Peyer's patch (tissue), 4 donors: Measurements from ENCODE around the gene CX3CL1. TPM values are rescaled to one million over a fixed set of nuclear protein-coding genes. Genes with fewer than 3 reads are reported as not detected.

Experiments
- DNase-seq, 3 donors: peaks; one replicate each; pipeline ENCODE4 v3.0.0-alpha.2; 2017 to 2019
- H3K27ac ChIP-seq, 4 donors: fragments of 200-600 bp; sonication (generic); one replicate each; pipeline ENCODE4 v1.5.1; 2016 to 2019
- H3K27me3 ChIP-seq, 2 donors: fragments of 200-600 bp; sonication (generic); one replicate each; pipeline ENCODE4 v1.5.1; 2019
- H3K36me3 ChIP-seq, 3 donors: fragments of 200-600 bp; sonication (generic); one replicate each; pipeline ENCODE4 v1.5.1; 2016 to 2019
- H3K4me1 ChIP-seq, 4 donors: fragments of 200-600 bp; sonication (generic); one replicate each; pipeline ENCODE4 v1.5.1; 2016 to 2019
- H3K4me3 ChIP-seq, 4 donors: fragments of 200-600 bp; sonication (generic); 1 replicate in 3 of 4; 2 replicates in 1 of 4; pipeline ENCODE4 v1.5.1; 2016 to 2019; ENCODE audit warnings: mild to moderate bottlenecking in 1 of 4
- H3K9me3 ChIP-seq, 4 donors: fragments of 200-600 bp; sonication (generic); one replicate each; pipeline ENCODE4 v1.5.1; 2016 to 2019; ENCODE audit warnings: mild to moderate bottlenecking in 1 of 4
- POLR2A ChIP-seq, 2 donors: fragments of 450-650 bp; IDR thresholded peaks; one replicate each; pipeline ENCODE4 v1.5.1; 2017; ENCODE audit warnings: antibody characterized with exemption in 2 of 2, mild to moderate bottlenecking in 2 of 2, moderate library complexity in 2 of 2
- total RNA-seq, 4 donors: library from RNA; depleted of rRNA; stranded (reverse); fragments of >200 nt; gene quantifications; one replicate each; pipeline ENCODE4 v1.1.0, GENCODE V29; 2016
- TF ChIP-seq, protein P1 (sequence below), 6 experiments: fragments of 450-650 bp in 4 of 6; fragments of 200-600 bp in 2 of 6; sonication (generic) in 1 of 6; IDR thresholded peaks; one replicate each; pipeline ENCODE4 v1.5.1; 2017 to 2019; ENCODE audit warnings: antibody characterized with exemption in 6 of 6, mild to moderate bottlenecking in 3 of 6, moderate library complexity in 1 of 6

The CX3CL1 gene
- total RNA-seq, 4 donors from 2014 or later = 1.7 to 2.3 (median 2.1) TPM

GRCh38 chr16:57401943-57402640 is 29.8 kb downstream of the CX3CL1 start:
- H3K4me1 ChIP-seq = no peaks in the 10 kb centered on the region

DNA sequence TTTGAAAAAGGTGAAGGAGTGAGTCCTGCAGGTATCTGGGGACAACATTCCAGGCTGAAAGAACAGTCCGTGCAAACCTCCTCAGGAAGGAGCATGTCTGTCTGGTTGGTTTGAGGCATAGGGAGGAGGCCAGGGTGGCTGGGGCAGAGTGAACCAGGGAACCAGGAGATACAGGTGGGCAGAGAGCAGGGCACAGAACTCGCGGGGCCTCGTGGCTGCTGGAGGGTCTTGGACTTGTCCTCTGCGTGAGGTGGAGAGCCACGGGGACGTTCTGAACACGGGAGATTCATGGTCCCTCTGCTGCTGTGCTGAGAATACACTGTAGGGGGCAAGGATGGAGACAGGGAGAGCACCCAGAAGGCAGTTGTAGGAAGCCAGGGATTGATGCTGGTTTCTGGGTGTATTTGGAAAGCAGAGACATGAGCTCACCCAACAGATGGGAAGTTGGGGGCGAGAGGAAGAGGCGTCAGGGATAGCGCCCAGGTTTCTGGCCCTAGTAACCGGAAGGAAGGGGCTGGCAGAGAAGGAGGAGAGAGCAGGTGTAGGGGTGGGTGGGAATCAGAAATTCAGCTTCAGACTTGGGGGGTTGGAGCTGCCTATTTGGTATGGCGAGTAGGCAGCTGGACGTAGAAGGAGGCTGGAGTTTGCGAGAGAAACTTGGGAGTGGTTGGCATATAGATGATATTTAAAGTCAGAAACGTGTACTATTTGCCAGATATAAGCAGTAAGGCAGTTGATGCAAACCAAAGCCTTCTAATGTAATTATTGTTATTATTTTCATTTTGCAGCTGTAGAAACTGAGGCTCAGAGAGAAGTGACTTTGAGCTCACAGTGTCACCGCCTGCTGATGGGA is 31.9 kb downstream of the CX3CL1 start, which contains the start of gene CCL17:
Gene CCL17, plus strand, starts transcription at position 803 of the 853 bp plus-strand sequence. CDS start 9,166 bp downstream, outside the sequence.
- Histone ChIP-seq H3K36me3 (no peaks in the 10 kb centered on the region), H3K27ac (no peak within 1 kb of the TSS), H3K4me3 (no peak within 1 kb of the TSS), H3K27me3 (no peaks in the 10 kb centered on the region), H3K4me1 (no peaks in the 10 kb centered on the region), H3K9me3 (no peaks in the 10 kb centered on the region)
- TF ChIP-seq POLR2A (IDR thresholded peaks at IDR 0.05) = no peak
- TF ChIP-seq, protein P1, sequence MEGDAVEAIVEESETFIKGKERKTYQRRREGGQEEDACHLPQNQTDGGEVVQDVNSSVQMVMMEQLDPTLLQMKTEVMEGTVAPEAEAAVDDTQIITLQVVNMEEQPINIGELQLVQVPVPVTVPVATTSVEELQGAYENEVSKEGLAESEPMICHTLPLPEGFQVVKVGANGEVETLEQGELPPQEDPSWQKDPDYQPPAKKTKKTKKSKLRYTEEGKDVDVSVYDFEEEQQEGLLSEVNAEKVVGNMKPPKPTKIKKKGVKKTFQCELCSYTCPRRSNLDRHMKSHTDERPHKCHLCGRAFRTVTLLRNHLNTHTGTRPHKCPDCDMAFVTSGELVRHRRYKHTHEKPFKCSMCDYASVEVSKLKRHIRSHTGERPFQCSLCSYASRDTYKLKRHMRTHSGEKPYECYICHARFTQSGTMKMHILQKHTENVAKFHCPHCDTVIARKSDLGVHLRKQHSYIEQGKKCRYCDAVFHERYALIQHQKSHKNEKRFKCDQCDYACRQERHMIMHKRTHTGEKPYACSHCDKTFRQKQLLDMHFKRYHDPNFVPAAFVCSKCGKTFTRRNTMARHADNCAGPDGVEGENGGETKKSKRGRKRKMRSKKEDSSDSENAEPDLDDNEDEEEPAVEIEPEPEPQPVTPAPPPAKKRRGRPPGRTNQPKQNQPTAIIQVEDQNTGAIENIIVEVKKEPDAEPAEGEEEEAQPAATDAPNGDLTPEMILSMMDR (IDR thresholded peaks at IDR 0.05) = no peak
- no peak for DNase-seq

More at GRCh38 chr16:57401943-57402640, 29.8 kb downstream of the CX3CL1 start:
- Histone ChIP-seq H3K9me3 (no peaks in the 10 kb centered on the region), H3K4me3 (no peak overlapping the region), H3K27me3 (no peaks in the 10 kb centered on the region), H3K36me3 (no peaks in the 10 kb centered on the region), H3K27ac (no peak overlapping the region)
- no peak for TF ChIP-seq POLR2A (IDR thresholded peaks at IDR 0.05)
- TF ChIP-seq, protein P1 (IDR thresholded peaks at IDR 0.05) = no peak
- DNase-seq = no peak

DNA sequence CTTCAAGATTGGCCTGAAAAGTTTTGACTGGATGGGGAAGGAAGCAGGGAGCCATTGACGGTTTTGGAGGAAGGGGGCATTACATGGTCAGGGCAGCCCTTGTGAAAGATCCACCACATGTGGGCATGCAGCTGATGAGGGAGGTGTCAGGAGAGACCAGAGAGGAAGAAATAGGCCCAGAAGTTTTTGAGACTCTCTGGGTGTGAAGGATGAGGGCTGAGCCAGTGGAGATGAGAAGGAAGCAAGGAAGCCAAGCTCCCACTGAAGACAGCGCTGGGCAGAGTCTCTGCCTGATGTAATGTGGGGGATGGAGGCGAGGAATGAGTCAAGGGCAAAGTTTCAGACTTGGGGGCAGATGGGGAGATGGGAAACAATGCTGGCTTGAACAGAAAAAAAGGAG is 32.8 kb downstream of the CX3CL1 start:
- no peak for DNase-seq
- no peaks in the 10 kb centered on the region for H3K4me1 ChIP-seq
- no peak overlapping the region for H3K27ac ChIP-seq
- H3K4me3 ChIP-seq = no peak overlapping the region
- no peaks in the 10 kb centered on the region for H3K9me3 ChIP-seq
- H3K27me3 ChIP-seq = no peaks in the 10 kb centered on the region
- no peaks in the 10 kb centered on the region for H3K36me3 ChIP-seq
- TF ChIP-seq, protein P1 (IDR thresholded peaks at IDR 0.05) = no peak

DNA sequence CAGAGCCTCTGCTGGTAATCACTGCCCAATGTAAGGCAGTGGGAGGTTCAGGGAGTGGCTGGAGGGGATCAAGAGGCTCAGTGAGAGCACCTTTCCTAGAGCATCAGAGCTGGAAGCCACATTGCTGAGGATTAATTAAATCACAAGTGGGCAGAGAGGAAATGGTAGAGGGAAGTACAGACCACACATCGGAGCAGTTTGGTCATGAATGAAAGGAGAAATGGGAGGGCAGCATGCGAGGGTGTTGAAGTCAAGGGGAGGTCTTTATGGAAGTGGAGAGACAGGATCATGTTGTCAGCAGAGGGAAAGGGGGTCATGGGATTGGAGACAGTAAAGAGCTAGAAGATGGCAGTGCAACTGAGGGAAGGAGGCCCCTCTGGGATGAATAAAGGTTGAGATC is 34.6 kb downstream of the CX3CL1 start:
- Histone ChIP-seq H3K9me3 (no peaks in the 10 kb centered on the region), H3K27ac (no peak overlapping the region), H3K4me1 (no peaks in the 10 kb centered on the region), H3K36me3 (no peaks in the 10 kb centered on the region), H3K4me3 (no peak overlapping the region), H3K27me3 (no peaks in the 10 kb centered on the region)
- TF ChIP-seq POLR2A (IDR thresholded peaks at IDR 0.05) = no peak
- TF ChIP-seq, protein P1 (IDR thresholded peaks at IDR 0.05) = no peak
- DNase-seq = no peak

DNA sequence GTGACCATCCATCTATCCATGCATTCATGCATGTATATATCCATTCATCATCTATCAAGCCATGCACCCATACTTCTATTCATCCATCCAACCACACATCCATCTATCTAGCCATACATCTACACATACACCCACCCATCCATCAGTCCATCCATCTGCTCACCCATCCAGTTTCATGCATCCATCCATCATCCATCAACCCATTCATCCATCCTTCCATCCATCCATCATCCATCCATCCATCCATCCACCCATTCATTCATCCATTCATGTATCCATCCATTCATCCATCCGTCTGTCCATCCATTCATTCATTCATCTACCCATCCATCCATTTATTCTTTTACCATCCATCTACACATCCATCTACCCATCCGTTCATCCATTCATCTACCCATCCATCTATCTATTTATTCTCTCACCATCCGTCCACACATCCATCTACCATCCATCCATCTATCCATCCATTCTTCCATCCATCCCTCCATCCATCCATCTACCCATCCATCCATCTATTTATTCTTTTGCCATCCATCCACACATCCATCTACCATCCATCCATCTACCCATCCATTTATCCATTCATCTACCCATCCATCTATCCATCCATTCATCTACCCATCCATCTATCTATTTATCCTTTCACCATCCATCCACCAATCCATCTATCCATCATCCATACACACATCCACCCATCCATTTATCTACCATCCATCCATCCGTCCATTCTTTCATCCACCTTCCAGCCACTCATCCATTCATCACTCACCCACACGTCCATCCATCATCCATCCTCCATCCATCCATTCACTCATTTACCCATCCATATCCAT is 35.4 kb downstream of the CX3CL1 start:
- no peaks in the 10 kb centered on the region for H3K27me3 ChIP-seq
- TF ChIP-seq, protein P1 (IDR thresholded peaks at IDR 0.05) = no peak
- no peak for TF ChIP-seq POLR2A (IDR thresholded peaks at IDR 0.05)
- no peak overlapping the region for H3K4me3 ChIP-seq
- no peaks in the 10 kb centered on the region for H3K36me3 ChIP-seq
- no peak overlapping the region for H3K27ac ChIP-seq
- DNase-seq = no peak
- peaks cover 0 to under 1% (median 0%) of the 10 kb centered on the region in 4 donors for H3K4me1 ChIP-seq
- no peaks in the 10 kb centered on the region for H3K9me3 ChIP-seq
